K562 (cell line): ENCODE data around the gene NR2C2AP. TPM values are rescaled to one million over a fixed set of nuclear protein-coding genes. Genes with fewer than 3 reads are reported as not detected.

Experiments used
- ATAC-seq: fragments of 200-7000 bp; cut with Tn5 transposase; 3 replicates; pipeline ENCODE4 v1.9.1; 2020; ENCODE audit warnings: moderate library complexity
- Bru-seq: library from RNA; stranded (reverse); fragments of 400-500 nt; gene quantifications from one replicate; lab custom pipeline; 2021; lab: Mats Ljungman, UMichigan
- BruChase-seq, 2 experiments: library from RNA; stranded (reverse); fragments of 400-500 nt; gene quantifications; one replicate each; lab custom pipeline; 2021; lab: Mats Ljungman, UMichigan
- BruUV-seq: library from RNA; stranded (reverse); fragments of 400-500 nt; replicated peaks from 2 replicates; lab custom pipeline; 2021; lab: Mats Ljungman, UMichigan
- CTCF ChIA-PET: fragments of 300-600 bp; formaldehyde crosslinking; extraction: SDS; loops from one replicate; lab custom pipeline; 2021; ENCODE audit warnings: low intra/inter-chr PET ratio; lab: Yijun Ruan, JAX
- POLR2A ChIA-PET: fragments of 300-600, 350-650 bp; sonication (Branson Sonifier 250); formaldehyde crosslinking; extraction: SDS; loops from one replicate; lab custom pipeline; 2021; ENCODE audit warnings: antibody characterized with exemption, inconsistent platforms; lab: Yijun Ruan, JAX
- DNase-seq, 4 experiments: peaks; one replicate each; pipeline versions ENCODE4 v3.0.0 to v3.0.0-alpha.2; 2011 to 2018; ENCODE audit warnings: low spot score in 3 of 4, mixed read lengths in 3 of 4; ENCODE audit errors: extremely low read depth in 1 of 4
- FAIRE-seq: peaks from 2 replicates; lab custom pipeline; 2011; peaks lifted over from hg19 to GRCh38; lab: Jason Lieb, UNC
- H2AFZ ChIP-seq: 2 replicates; pipeline ENCODE4 v1.6.0; 2011; ENCODE audit warnings: low read depth, low read length, control low read depth, inconsistent platforms
- H3K27ac ChIP-seq: fragments of 200-600 bp; 3 replicates; pipeline ENCODE4 v1.8.0; 2011; ENCODE audit warnings: low read depth, mild to moderate bottlenecking, control low read depth, inconsistent platforms, low read length, moderate library complexity, mixed read lengths; ENCODE audit errors: extremely low read depth
- H3K27me3 ChIP-seq, 2 experiments: fragments of 300-600 bp in 1 of 2; 2 replicates in 1 of 2; 3 replicates in 1 of 2; pipeline versions ENCODE4 v1.6.0 to v1.8.0; 2011; ENCODE audit warnings: inconsistent platforms in 2 of 2, low read length in 2 of 2, mild to moderate bottlenecking in 1 of 2, mixed read lengths in 1 of 2, moderate library complexity in 1 of 2; ENCODE audit not compliant: control insufficient read depth in 2 of 2, insufficient read depth in 2 of 2
- H3K36me3 ChIP-seq: fragments of 300-600 bp; 3 replicates; pipeline ENCODE4 v1.8.0; 2011; ENCODE audit warnings: mild to moderate bottlenecking, low read length, inconsistent platforms; ENCODE audit not compliant: control insufficient read depth, insufficient read depth
- H3K4me1 ChIP-seq, 2 experiments: fragments of 200-600 bp in 1 of 2; replicated peaks in 1 of 2; 2 replicates in 1 of 2; 3 replicates in 1 of 2; pipeline versions ENCODE4 v1.5.1 to v1.8.0; 2011; ENCODE audit warnings: inconsistent platforms in 2 of 2, low read length in 2 of 2, mild to moderate bottlenecking in 1 of 2, mixed read lengths in 1 of 2, moderate library complexity in 1 of 2; ENCODE audit not compliant: control insufficient read depth in 2 of 2, insufficient read depth in 2 of 2
- H3K4me2 ChIP-seq: 2 replicates; pipeline ENCODE4 v1.6.1; 2011; ENCODE audit warnings: low read length, control low read depth, inconsistent platforms, mixed read lengths; ENCODE audit not compliant: insufficient read depth
- H3K4me3 ChIP-seq: fragments of 200-600 bp; sonication (generic), shearing (Covaris generic); 2 replicates; pipeline ENCODE4 v1.5.1; 2016; ENCODE audit warnings: control low read depth, inconsistent platforms
- H3K79me2 ChIP-seq: fragments of 200-600 bp; 3 replicates; pipeline ENCODE4 v1.8.0; 2011; ENCODE audit warnings: low read length, inconsistent platforms; ENCODE audit not compliant: control insufficient read depth, insufficient read depth
- H3K9ac ChIP-seq, 2 experiments: 2 replicates each; pipeline versions ENCODE4 v1.6.0 to v1.6.1; 2011; ENCODE audit warnings: low read depth in 2 of 2, low read length in 2 of 2, control low read depth in 1 of 2, inconsistent platforms in 1 of 2, mild to moderate bottlenecking in 1 of 2, mixed read lengths in 1 of 2; ENCODE audit not compliant: insufficient read depth in 1 of 2
- H3K9me1 ChIP-seq: one replicate; pipeline ENCODE4 v1.6.0; 2011; ENCODE audit warnings: inconsistent platforms, mild to moderate bottlenecking, low read length, moderate library complexity; ENCODE audit not compliant: control insufficient read depth, insufficient read depth
- H3K9me3 ChIP-seq: replicated peaks from 2 replicates; pipeline ENCODE4 v1.5.1; 2011; ENCODE audit warnings: low read depth, low read length, inconsistent platforms; ENCODE audit not compliant: control insufficient read depth, insufficient read depth
- H4K20me1 ChIP-seq: replicated peaks from 2 replicates; pipeline ENCODE4 v1.6.1; 2011; ENCODE audit warnings: low read length, inconsistent platforms, mixed read lengths; ENCODE audit not compliant: control insufficient read depth, insufficient read depth
- BRF2 ChIP-seq: IDR thresholded peaks from 3 replicates; pipeline ENCODE4 v1.6.1; 2011; ENCODE audit warnings: borderline replicate concordance, mild to moderate bottlenecking; ENCODE audit not compliant: insufficient read length, insufficient read depth
- RBBP5 ChIP-seq: fragments of 200-600 bp; sonication (generic); IDR thresholded peaks from 2 replicates; pipeline ENCODE4 v1.6.1; 2012; ENCODE audit warnings: borderline replicate concordance, mild to moderate bottlenecking, low read length, control low read depth, inconsistent platforms; ENCODE audit not compliant: insufficient read depth, poor library complexity, severe bottlenecking
- RCOR1 ChIP-seq, 2 experiments: IDR thresholded peaks; 2 replicates each; pipeline ENCODE4 v1.6.1; 2012; ENCODE audit warnings: low read depth in 2 of 2, low read length in 2 of 2, borderline replicate concordance in 1 of 2, improper control_type of control experiment in 1 of 2
- ZBTB11 ChIP-seq, 3 experiments: fragments of 200-800 bp in 1 of 3; fragments of 250-450 bp in 1 of 3; fragments of 450-650 bp in 1 of 3; sonication (Bioruptor Pico) in 1 of 3; sonication (Bioruptor generic) in 1 of 3; formaldehyde crosslinking in 1 of 3; IDR thresholded peaks; 2 replicates each; pipeline versions ENCODE4 v1.6.1 to v1.8.0; 2016 to 2022; ENCODE audit warnings: mild to moderate bottlenecking in 2 of 3, missing genetic modification characterization in 2 of 3, missing compliant biosample characterization in 1 of 3, moderate library complexity in 1 of 3
- WGBS: fragments of 100-300 bp; shearing (Covaris generic); methylation state at CpG from one replicate; pipeline ENCODE4 v1.1.6; 2016; ENCODE audit warnings: low coverage, mixed read lengths; ENCODE audit not compliant: insufficient coverage; ENCODE audit errors: missing lambda C conversion rate; 5-methylcytosine and 5-hydroxymethylcytosine counted together
- in situ Hi-C: fragments of 300-500 bp; cut with MboI; formaldehyde crosslinking; loops from 4 replicates; pipeline ENCODE4 v1.15.0; 2018; ENCODE audit warnings: inconsistent platforms, mixed read lengths
- intact Hi-C: fragments of 100-400 bp; cut with micrococcal nuclease; formaldehyde crosslinking; loops from 2 replicates; pipeline ENCODE4 v1.14.2; 2022
- long read RNA-seq, 3 experiments: library from polyadenylated mRNA in 2 of 3; library from RNA in 1 of 3; unstranded in 2 of 3; stranded (forward) in 1 of 3; transcript quantifications; one replicate each; pipeline ENCODE4 v2.0.0, GENCODE V29; 2019 to 2022
- polyA minus RNA-seq, 3 experiments: library from RNA; depleted of rRNA, polyadenylated mRNA; stranded (reverse); fragments of >200 nt; gene quantifications; 2 replicates each; pipeline ENCODE4 v1.2.3, GENCODE V29; 2011
- polyA plus RNA-seq, 8 experiments: library from polyadenylated mRNA; depleted of rRNA in 4 of 8; stranded (reverse) in 5 of 8; unstranded in 3 of 8; fragments of >200 nt; fragmentation: Nextera tagmentation in 2 of 8; fragmentation: Illumina TruSeq in 1 of 8; extraction: Ambion mirVana in 2 of 8; extraction: Trizol in 1 of 8; gene quantifications; 2 replicates each; pipeline versions ENCODE4 v1.2.1 to v1.2.3, GENCODE V29; 2011 to 2014; ENCODE audit warnings: inconsistent platforms in 1 of 8, missing spikeins in 1 of 8
- total RNA-seq, 7 experiments: library from RNA; depleted of rRNA in 6 of 7; stranded (reverse); fragments of >200 nt in 6 of 7; fragmentation: Illumina TruSeq in 2 of 7; extraction: Trizol in 2 of 7; gene quantifications; 2 replicates each; pipeline versions ENCODE4 v1.2.1 to v1.2.3, GENCODE V29; 2011 to 2021; ENCODE audit warnings: low replicate concordance in 1 of 7

The NR2C2AP gene, protein sequence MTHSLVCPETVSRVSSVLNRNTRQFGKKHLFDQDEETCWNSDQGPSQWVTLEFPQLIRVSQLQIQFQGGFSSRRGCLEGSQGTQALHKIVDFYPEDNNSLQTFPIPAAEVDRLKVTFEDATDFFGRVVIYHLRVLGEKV
- total RNA-seq (2011; cell fraction: chromatin; rRNA removed; ENCODE audit: low replicate concordance): 15.0 and 44.6 TPM in 2 replicates
- 37.5 and 41.5 TPM in 2 replicates for total RNA-seq (2011; cell fraction: nucleolus; rRNA removed)
- total RNA-seq (2011; cell fraction: nucleoplasm; rRNA removed): 28.9 and 30.6 TPM in 2 replicates
- total RNA-seq (2014; rRNA removed) (31.3 and 33.1 TPM in 2 replicates), total RNA-seq (2014; rRNA removed; fragmentation: Illumina TruSeq; extraction: Trizol) (23.1 and 26.3 TPM in 2 replicates), total RNA-seq (2015; rRNA removed; fragmentation: Illumina TruSeq; extraction: Trizol) (26.4 TPM in 2 replicates), total RNA-seq (2021) (32.4 and 35.6 TPM in 2 replicates), polyA plus RNA-seq (2011; rRNA removed) (22.3 and 23.7 TPM in 2 replicates), polyA plus RNA-seq (2014; fragmentation: Illumina TruSeq; extraction: Trizol) (30.3 and 33.1 TPM in 2 replicates), polyA plus RNA-seq (2014; fragmentation: Nextera tagmentation; extraction: Ambion mirVana) (10 to 100 TPM; 55.3 to 77.4 TPM), polyA plus RNA-seq (2014; rRNA removed) (37.5 and 39.0 TPM in 2 replicates), polyA minus RNA-seq (2011; rRNA and poly(A)+ RNA removed) (8.9 and 10.0 TPM in 2 replicates), Bru-seq, nascent RNA (percentile 82 among the genes with signal in this experiment), BruChase-seq, experiment 1, labeled RNA remaining after a 2-hour chase (percentile 76 among the genes with signal in this experiment), BruChase-seq, experiment 2, labeled RNA remaining after a 6-hour chase (percentile 84 among the genes with signal in this experiment)
- polyA plus RNA-seq (2011; cell fraction: cytosol; rRNA removed): 19.2 and 25.1 TPM in 2 replicates
- 56.3 and 62.7 TPM in 2 replicates for polyA plus RNA-seq (2011; cell fraction: nucleus; rRNA removed)
- polyA plus RNA-seq (2012): 22.1 and 26.0 TPM in 2 replicates
- 5.2 and 8.1 TPM in 2 replicates for polyA minus RNA-seq (2011; cell fraction: cytosol; rRNA and poly(A)+ RNA removed)
- polyA minus RNA-seq (2011; cell fraction: nucleus; rRNA and poly(A)+ RNA removed): 10.4 and 19.0 TPM in 2 replicates
- long read RNA-seq, experiment 1, transcript NR2C2AP-204 (4 exons, 891 nt): minor isoform, 5 of 75 reads
- long read RNA-seq, experiment 1, transcript NR2C2AP-201 (5 exons, 1,293 nt): major isoform, 22 of 75 reads
- long read RNA-seq, experiment 1, transcript NR2C2AP-207 (4 exons, 899 nt): minor isoform, 5 of 75 reads
- long read RNA-seq, experiment 1, partial matches to known transcripts: 9 of 75 reads
- long read RNA-seq, experiment 1, other reads (novel, unspliced or antisense): 29 of 75 reads
- long read RNA-seq, experiment 2, transcript NR2C2AP-201 (5 exons, 1,293 nt): major isoform, 12 of 43 reads
- long read RNA-seq, experiment 2, partial matches to known transcripts: 3 of 43 reads
- long read RNA-seq, experiment 2, other reads (novel, unspliced or antisense): 22 of 43 reads
- long read RNA-seq, experiment 3, transcript NR2C2AP-201 (5 exons, 1,293 nt): major isoform, 15 of 31 reads
- long read RNA-seq, experiment 3, partial matches to known transcripts: 1 of 31 reads
- long read RNA-seq, experiment 3, other reads (novel, unspliced or antisense): 10 of 31 reads

GRCh38 chr19:19203012-19203856 is at the start of gene NR2C2AP:
Gene NR2C2AP (minus strand): TSS chr19:19203414. CDS start chr19:19203060, 354 bp downstream.
- FAIRE-seq: peak; percentile 98
- H3K27ac ChIP-seq: peak within 1 kb of the TSS; percentile 79
- H3K27me3 ChIP-seq: no peaks in the 10 kb centered on the region
- H3K9me3 ChIP-seq: no peaks in the 10 kb centered on the region
- ChIA-PET POLR2A (interaction anchor here (0.6 to 1.4 kb wide), 10 partner anchors 9 to 673 kb away, joined by 3 to 7 read pairs (median 4); partner anchors contain the start of gene MEF2B), CTCF (no interaction called here)
- WGBS: under 1% methylated on average over 57 of the region's 60 CpGs
- intact Hi-C loops: no loop called here
- peak; percentile 95 to 98 (median 96) for DNase-seq
- peak within 1 kb of the TSS; percentile 63 for H2AFZ ChIP-seq
- H3K4me1 ChIP-seq: peaks cover 12 to 33% of the 10 kb centered on the region in 2 experiments; a peak in 4 of 5 replicates
- peak within 1 kb of the TSS; percentile 84 to 91 for H3K9ac ChIP-seq
- no peaks in the 10 kb centered on the region for H4K20me1 ChIP-seq
- TSS peak; percentile 92 for BruUV-seq
- peaks cover 4% of the 10 kb centered on the region for H3K9me1 ChIP-seq
- peaks cover 35% of the 10 kb centered on the region; the same call in 2 of the 3 replicates for H3K36me3 ChIP-seq
- peak within 1 kb of the TSS; percentile 90 for H3K4me2 ChIP-seq
- peak within 1 kb of the TSS; percentile 43 for H3K4me3 ChIP-seq
- peak; percentile 94 for ATAC-seq
- peaks cover 20% of the 10 kb centered on the region for H3K79me2 ChIP-seq
- in situ Hi-C loops: no loop called here
- peak; percentile 66 to 93 for TF ChIP-seq RCOR1 (IDR thresholded peaks at IDR 0.05; ENCODE audit: borderline replicate concordance in 1 of 2, low read depth in 2 of 2, low read length in 2 of 2)
- TF ChIP-seq BRF2: no peak
- peak; percentile 44 for TF ChIP-seq RBBP5
- peak in 1 of 3 experiments; percentile 87; a peak in 2 of 6 replicates for TF ChIP-seq ZBTB11 (CRISPR knock-in tag; IDR thresholded peaks at IDR 0.05)
